Esophagus squamous epithelium (tissue), 4 donors: ENCODE data around the gene CYP21A2.

ENCODE experiments used
- POLR2A ChIP-seq, 4 donors: fragments of 450-650 bp; IDR thresholded peaks; one replicate each; pipeline ENCODE4 v1.6.1; 2017; ENCODE audit warnings: antibody characterized with exemption in 4 of 4, mild to moderate bottlenecking in 4 of 4, moderate library complexity in 3 of 4
- TF ChIP-seq, protein P1 (sequence below), 6 experiments: fragments of 450-650 bp in 4 of 6; fragments of 200-600 bp in 2 of 6; sonication (generic) in 2 of 6; IDR thresholded peaks; one replicate each; pipeline ENCODE4 v1.5.1; 2016 to 2019; ENCODE audit warnings: antibody characterized with exemption in 6 of 6, mild to moderate bottlenecking in 4 of 6, moderate library complexity in 4 of 6

DNA sequence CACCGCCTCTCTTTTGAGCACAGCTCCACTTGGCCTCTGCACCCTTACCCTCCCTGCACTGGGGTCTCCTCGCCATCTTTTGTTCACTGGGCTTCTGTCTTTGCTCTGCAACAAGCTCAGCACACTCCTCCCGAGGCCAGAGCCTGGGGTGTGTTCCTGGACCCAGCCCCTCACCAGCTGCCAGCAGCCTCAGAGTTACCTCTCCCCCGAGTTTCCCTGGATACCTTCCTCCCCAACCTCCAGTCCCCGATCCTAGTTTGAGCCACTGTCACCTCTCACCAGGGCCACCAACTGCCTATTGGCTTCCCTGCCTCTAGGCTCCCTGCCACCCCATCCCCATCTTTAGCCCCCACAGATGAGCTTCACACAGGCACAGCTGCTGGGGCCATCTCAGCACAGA lies 12.3 kb downstream of the CYP21A2 start:
- no peak for TF ChIP-seq POLR2A (IDR thresholded peaks at IDR 0.05)
- TF ChIP-seq, protein P1, sequence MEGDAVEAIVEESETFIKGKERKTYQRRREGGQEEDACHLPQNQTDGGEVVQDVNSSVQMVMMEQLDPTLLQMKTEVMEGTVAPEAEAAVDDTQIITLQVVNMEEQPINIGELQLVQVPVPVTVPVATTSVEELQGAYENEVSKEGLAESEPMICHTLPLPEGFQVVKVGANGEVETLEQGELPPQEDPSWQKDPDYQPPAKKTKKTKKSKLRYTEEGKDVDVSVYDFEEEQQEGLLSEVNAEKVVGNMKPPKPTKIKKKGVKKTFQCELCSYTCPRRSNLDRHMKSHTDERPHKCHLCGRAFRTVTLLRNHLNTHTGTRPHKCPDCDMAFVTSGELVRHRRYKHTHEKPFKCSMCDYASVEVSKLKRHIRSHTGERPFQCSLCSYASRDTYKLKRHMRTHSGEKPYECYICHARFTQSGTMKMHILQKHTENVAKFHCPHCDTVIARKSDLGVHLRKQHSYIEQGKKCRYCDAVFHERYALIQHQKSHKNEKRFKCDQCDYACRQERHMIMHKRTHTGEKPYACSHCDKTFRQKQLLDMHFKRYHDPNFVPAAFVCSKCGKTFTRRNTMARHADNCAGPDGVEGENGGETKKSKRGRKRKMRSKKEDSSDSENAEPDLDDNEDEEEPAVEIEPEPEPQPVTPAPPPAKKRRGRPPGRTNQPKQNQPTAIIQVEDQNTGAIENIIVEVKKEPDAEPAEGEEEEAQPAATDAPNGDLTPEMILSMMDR (IDR thresholded peaks at IDR 0.05) = no peak
